ENCODE measurements around the gene ARHGEF28. TPM values are rescaled to one million over a fixed set of nuclear protein-coding genes. Genes with fewer than 3 reads are reported as not detected.

Gene ARHGEF28
- total RNA-seq, 1 experiment from 2014 or later = 0.57 TPM

- Histone ChIP-seq H3T11ph (ENCODE audit: low read length) (no peak overlapping the region), H3K4ac (ENCODE audit: low read depth, low read length) (no peak overlapping the region), H3K23me2 (ENCODE audit: insufficient read length, low read depth, low read length, poor library complexity, severe bottlenecking) (no peaks in the 10 kb centered on the region), H3K27ac (ENCODE audit: insufficient read length, low read depth, low read length) (no peak overlapping the region), H3K79me1 (ENCODE audit: insufficient read depth, low read depth, low read length, poor library complexity, severe bottlenecking) (no peaks in the 10 kb centered on the region), H4K20me1 (ENCODE audit: control insufficient read depth, insufficient read depth, insufficient read length) (no peaks in the 10 kb centered on the region), H2BK5ac (ENCODE audit: insufficient read length, low read length) (no peak overlapping the region), H3K23ac (ENCODE audit: insufficient read length, low read depth, low read length) (no peak overlapping the region), H3K14ac (ENCODE audit: insufficient read depth, low read length) (no peak overlapping the region), H3K79me2 (ENCODE audit: insufficient read depth, low read length) (no peaks in the 10 kb centered on the region), H2AFZ (ENCODE audit: low read length) (no peak overlapping the region), H3K4me2 (ENCODE audit: insufficient read depth, insufficient read length, low read length) (no peak overlapping the region), H4K91ac (ENCODE audit: insufficient read length, low read depth, low read length) (no peak overlapping the region), H3K4me1 (ENCODE audit: insufficient read depth, low read length) (no peaks in the 10 kb centered on the region), H3K18ac (ENCODE audit: insufficient read length, low read depth, low read length) (no peak overlapping the region), H4K8ac (replicated peaks; ENCODE audit: insufficient read length, low read depth, low read length) (no peak overlapping the region), H2AK5ac (ENCODE audit: insufficient read length, low read length) (no peak overlapping the region), H2BK120ac (ENCODE audit: low read depth, low read length, poor library complexity, severe bottlenecking) (no peak overlapping the region), H4K5ac (ENCODE audit: insufficient read length, low read depth, low read length) (no peak overlapping the region), H3K27me3 (ENCODE audit: insufficient read depth, low read length) (no peaks in the 10 kb centered on the region), H2BK12ac (ENCODE audit: insufficient read length, low read depth, low read length) (no peak overlapping the region), H3K9me3 (ENCODE audit: control insufficient read depth, low read depth, low read length) (no peaks in the 10 kb centered on the region), H2BK15ac (ENCODE audit: low read depth, low read length) (no peak overlapping the region), H2BK20ac (ENCODE audit: low read depth, low read length, poor library complexity, severe bottlenecking) (no peak overlapping the region), H3K56ac (ENCODE audit: insufficient read length, low read depth, low read length) (no peak overlapping the region), H3K9ac (ENCODE audit: extremely low read depth, insufficient read length, low read length) (no peak overlapping the region)
- Mint-ChIP-seq H3K36me3 (ENCODE audit: insufficient read depth in 1 of 3, low read depth in 3 of 3) (peaks cover 0 to 4% (median 0%) of the 10 kb centered on the region in 3 experiments; a peak in 1 of 7 replicates), H3K4me1 (peaks cover 4 to 6% of the 10 kb centered on the region in 2 experiments; a peak in 3 of 4 replicates), H3K27ac (no peak overlapping the region), H3K27me3 (ENCODE audit: low read depth) (peaks cover 2% of the 10 kb centered on the region; the same call in 1 of the 2 replicates), H3K4me3 (no peak overlapping the region), H3K9me3 (peaks cover 4 to 5% of the 10 kb centered on the region in 2 experiments; a peak in 4 of 5 replicates)
- DNase-seq = no peak
- no CpG with 5 or more reads among the region's 3 CpGs for WGBS (ENCODE audit: extremely low coverage, insufficient read length, low lambda C conversion rate)
- TF ChIP-seq CTCF (conservative IDR thresholded peaks at IDR 0.05) = no peak
These were observed 314.8 kb downstream of the ARHGEF28 start for GRCh38 chr5:73940801-73941200.
